NCI-H510A (cell line): ENCODE data around the gene DAZL.
"Not testable (repeated sequence)": the region's sequence is repeated elsewhere in the genome, so short reads cannot be mapped to it uniquely, and the experiment has no call there.

Experiments
- DNase-seq: peaks from one replicate; lab custom pipeline; 2025; lab: John Stamatoyannopoulos, UW

The DAZL gene

GRCh38 chr3:16604887-16605602 lies at the start of gene DAZL:
Gene DAZL (minus strand): TSS chr3:16605423. CDS start chr3:16605205, 218 bp downstream.
- DNase-seq = no peak

DNA sequence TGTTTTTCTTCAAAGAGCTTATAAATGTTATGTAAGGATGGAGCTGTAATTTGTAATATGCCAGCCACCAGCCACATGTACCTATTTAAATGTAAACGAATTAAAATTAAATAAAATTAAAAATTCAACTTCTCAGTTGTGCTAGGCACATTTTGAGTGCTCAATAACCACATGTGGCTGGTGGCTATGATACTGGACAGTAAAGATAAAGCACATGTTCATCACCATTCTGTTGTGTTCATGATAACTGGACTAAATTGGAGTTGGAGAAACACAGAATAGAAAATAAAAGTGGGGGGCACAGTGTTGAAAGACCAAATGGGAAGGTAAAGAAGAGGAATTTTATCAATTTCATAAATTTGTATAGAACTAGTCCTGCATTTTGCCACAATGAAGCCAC lies 49.8 kb upstream of the DAZL start:
- DNase-seq = no peak

GRCh38 chr3:16653712-16654111 lies 48.5 kb upstream of the DAZL start:
- no peak for DNase-seq

- no peak for DNase-seq
These were observed 42.4 kb upstream of the DAZL start for GRCh38 chr3:16647668-16648067.

DNA sequence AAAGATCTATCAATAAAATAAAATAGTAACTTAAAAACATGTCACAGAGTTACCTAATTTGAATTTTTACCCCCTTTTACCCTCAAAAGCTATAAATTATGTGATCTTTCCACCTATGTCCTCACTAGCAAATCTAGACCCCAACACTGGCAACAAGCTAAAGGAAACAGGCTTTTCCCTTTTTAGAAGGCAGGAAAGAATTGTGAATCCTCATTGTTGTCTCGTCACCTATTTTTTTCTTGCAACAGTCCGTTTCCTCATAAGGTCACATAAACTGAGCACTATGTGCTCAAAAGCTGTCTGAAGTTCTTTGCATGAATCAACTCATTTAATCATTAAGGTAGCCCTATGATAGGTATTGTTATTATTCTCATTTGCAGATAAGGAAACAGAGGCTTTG lies 34.6 kb upstream of the DAZL start:
- no peak for DNase-seq

GRCh38 chr3:16633948-16634347 lies 28.7 kb upstream of the DAZL start:
- DNase-seq = no peak

DNA sequence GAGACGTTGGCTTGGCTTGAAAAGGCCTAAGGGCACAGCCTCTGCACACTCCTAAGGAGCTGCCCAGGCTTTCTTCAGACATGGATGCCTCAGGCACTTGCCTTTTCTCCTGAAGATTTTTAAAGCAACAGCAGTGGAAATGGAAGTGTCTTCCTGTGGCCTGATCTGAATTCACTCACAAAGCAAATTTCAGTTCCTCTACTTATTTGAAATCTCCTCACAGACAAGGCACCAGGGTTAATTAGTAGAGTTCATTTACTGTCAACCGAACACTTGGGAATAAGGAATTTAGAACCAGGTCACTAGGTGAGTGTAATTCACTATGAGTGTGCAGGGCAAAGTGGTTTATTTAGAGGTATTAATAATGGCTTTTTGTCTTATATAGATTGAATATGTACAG lies 27.2 kb upstream of the DAZL start:
- no peak for DNase-seq

DNA sequence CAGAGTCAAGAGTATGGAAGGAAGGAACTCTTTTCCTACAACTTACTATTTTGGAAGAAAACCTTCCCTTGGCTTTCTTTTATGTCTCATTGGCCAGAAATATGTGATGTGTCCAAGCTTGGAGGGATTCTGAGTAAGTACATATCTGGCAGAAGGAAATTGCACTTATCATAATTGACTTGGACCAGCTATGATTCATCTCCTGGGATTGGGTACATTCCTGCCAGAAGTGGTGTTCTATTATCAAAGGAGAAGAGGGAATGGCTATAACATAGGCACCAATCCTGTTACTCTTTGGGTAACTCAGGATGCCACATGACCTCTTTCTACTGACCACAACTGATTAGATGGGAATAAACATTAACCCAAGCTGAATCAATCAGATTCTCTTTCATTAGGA lies 13.5 kb upstream of the DAZL start:
- DNase-seq = no peak

DNA sequence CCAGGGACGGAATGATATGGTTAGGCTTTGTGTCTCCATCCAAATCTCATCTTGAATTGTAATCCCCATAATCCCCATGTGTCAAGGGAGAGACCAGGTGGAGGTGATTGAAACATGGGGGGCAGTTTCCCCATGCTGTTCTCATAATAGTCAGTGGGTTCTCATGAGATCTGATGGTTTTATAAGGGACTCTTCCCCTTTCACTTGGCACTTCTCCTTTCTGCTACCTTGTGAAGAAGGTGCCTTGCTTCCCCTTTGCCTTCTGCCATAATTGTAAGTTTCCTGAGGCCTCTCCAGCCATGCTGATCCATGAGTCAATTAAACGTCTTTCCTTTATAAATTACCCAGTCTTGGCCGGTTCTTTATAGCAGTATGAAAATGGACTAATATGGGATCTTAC lies 11.9 kb upstream of the DAZL start:
- not testable (repeated sequence) for DNase-seq

- DNase-seq = no peak
These were observed 10.9 kb upstream of the DAZL start for GRCh38 chr3:16616083-16616482.

DNA sequence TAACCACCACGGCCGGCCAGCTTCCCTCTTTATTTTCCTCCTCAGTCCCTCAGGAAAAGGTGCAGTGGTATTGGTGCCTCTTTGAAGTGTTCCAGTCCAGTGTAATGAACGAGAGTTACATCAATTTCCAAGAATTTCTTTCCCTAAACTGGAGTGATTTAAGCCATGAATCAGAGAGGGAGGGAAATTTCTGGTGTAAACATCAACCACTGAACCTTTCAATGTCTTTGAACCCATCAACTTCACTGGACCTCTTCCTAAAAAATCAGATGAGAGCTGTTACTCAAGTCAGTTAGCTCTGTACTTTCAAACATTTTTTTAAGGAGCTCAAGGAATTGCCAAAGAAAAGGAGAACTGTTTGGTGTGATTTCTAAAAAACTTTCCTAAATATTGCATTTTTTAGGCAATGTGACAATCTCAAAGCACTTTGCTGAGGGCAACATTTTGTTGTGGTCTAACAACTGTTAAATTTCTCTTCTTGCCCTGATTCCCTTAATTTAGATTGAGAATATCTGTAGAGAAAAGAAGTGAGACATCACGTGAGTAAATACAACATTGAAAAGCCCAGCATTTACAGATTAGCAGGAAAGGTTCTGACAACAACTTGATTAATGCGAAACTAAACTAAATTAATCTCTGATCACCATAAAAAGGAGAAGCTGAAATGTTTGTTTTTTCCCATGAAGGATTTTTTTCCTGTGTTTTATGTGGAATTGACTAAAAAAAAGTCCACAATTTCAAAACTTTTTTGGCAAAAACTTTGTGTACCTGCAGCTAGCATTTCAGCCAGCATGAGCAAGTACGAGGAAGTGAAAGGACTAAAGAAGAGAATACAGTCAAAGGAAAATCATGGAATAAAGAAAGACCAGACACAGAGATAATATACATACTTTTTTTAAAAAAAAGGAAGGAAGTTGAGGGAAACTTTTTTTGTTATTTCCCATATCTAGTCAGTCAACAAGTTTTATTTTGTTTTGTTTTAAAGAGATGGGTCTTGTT lies 9.1 kb upstream of the DAZL start:
- no peak for DNase-seq

DNA sequence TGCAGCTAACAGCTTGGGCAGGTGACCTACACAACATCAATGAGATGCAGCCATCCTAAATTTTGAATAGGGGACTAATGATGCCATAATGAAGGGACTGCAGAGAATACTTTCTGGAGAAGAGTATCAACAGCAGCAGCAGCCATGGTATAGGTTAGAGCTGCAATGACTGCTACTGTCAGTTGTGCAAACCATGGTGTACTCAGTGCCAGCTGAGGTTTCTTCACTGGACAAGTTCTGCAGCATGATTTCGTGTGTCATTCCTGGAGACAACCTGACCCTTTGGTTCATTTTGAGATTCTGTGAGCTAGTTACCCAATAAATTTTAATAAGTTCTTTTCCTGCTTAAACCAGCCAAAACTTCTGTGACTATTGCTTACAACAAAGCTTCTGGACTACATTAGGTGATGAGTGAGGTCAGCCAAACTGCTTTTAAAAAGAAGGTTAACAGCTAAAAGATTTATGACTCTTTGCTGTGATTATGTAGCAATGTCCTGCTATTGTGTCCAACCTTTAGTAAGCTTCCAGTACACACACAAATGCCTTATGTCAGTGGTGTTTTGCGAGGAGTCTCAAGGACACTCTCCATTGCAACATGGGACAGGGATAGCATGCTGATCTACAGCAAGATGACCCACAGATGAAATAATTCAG lies 4.8 kb upstream of the DAZL start:
- DNase-seq = no peak

- no peak for DNase-seq
These were observed 3.6 kb upstream of the DAZL start for GRCh38 chr3:16608816-16609215.

DNA sequence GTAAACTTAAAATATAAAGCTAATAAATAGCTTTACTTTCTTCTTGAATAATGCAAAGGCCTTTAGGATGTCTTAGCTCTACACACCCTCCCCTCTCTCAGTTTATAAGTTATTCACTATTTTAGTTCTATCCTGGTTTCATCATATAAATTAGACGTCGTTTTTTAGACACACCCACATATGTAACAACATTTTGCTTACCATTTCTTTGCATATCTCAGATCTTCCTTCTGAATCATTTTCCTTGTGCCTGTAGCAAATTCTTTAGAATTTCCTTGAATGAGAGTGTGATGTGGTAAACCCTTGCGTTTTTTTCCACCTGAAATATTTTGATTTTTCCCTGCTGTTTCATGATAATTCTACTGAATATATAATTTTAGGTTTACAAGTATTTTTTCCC lies 2.5 kb upstream of the DAZL start:
- no peak for DNase-seq

- DNase-seq = no peak
These were observed 1.2 kb upstream of the DAZL start for GRCh38 chr3:16606398-16606797.

DNA sequence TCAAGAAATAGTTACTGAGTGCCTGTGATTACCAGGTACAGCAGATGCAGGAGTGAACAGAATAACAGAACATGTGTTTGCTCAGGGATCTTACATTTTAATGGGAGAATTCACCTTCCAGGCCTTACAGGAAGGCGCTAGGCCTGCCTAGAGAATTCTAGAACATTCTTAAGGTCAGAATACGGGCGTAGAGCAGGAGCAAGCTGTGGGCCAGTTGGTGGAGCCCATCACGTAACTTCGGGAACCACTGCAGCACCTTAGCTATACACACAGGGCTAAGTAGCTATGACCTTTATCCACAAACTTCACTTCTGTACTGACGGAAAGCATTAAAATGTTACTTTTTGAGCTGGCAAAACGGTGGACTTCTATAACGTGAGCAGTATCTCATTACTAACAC lies 743 bp upstream of the DAZL start:
- DNase-seq = no peak

- DNase-seq = no peak
These were observed 790 bp downstream of the DAZL start for GRCh38 chr3:16604433-16604832.

GRCh38 chr3:16601537-16602005 lies 3.7 kb downstream of the DAZL start:
- no peak for DNase-seq

- DNase-seq = peak; percentile 58
These were observed 4.3 kb downstream of the DAZL start for GRCh38 chr3:16600780-16601536.

- DNase-seq = no peak
These were observed 5.5 kb downstream of the DAZL start for GRCh38 chr3:16599694-16600093.

DNA sequence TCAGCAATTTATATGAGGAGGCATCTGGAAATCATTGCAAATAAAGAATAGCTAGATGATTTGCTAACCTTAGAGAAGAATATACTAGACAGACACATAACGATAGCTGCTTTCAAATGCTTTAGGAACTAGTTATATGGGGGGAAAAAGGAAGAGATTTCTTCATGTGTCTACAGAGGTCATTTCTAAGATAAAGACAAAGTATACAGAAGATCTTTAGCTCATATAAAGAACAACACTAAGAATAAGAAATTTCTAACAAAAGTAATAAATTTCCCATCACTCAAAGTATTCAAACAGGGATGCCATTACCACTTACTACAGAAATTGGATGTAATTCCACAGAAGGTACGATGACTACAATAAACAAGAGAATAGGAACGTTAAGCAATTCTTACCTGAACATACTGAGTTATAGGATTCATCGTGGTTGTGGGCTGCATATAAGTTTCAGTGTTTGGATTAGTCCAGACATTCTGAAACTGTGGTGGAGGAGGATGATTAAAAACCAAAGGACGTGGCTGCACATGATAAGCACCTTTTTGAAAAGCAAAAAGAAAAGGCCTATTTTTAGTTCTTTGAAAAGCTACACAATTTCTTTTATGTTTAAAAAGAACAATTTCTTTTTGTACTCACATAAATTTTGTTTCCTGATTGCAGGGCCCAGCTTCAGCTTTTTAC lies 8.7 kb downstream of the DAZL start:
- DNase-seq = no peak
